Measurements from ENCODE around the gene P4HA2.

P4HA2 gene

GRCh38 chr5:132226516-132227234 lies 978 bp downstream of the P4HA2 start:
- H3K4me3 ChIP-seq (ENCODE audit: low read length, poor library complexity, severe bottlenecking) = no peak overlapping the region
- H3K9me3 ChIP-seq (ENCODE audit: insufficient read depth, low read depth, low read length) = no peaks in the 10 kb centered on the region
- no peaks in the 10 kb centered on the region for H3K27me3 ChIP-seq (ENCODE audit: insufficient read depth, low read length, poor library complexity, severe bottlenecking)
- H2AFZ ChIP-seq (ENCODE audit: low read length) = no peak overlapping the region
- no peaks in the 10 kb centered on the region for H3K79me2 ChIP-seq (ENCODE audit: insufficient read depth, low read length)
- H3K36me3 ChIP-seq (ENCODE audit: insufficient read depth, low read length) = no peaks in the 10 kb centered on the region
- no peaks in the 10 kb centered on the region for H3F3A ChIP-seq (ENCODE audit: low read depth)
- no peak overlapping the region for H3K4me2 ChIP-seq (ENCODE audit: low read depth, low read length, poor library complexity, severe bottlenecking)
- H3K9me2 ChIP-seq (replicated peaks; ENCODE audit: low read depth, low read length) = no peaks in the 10 kb centered on the region
- H4K20me1 ChIP-seq (ENCODE audit: insufficient read depth, low read length, poor library complexity, severe bottlenecking) = no peaks in the 10 kb centered on the region
- peaks cover 33% of the 10 kb centered on the region for H3K4me1 ChIP-seq (ENCODE audit: insufficient read depth, low read length, poor library complexity, severe bottlenecking)
- TF ChIP-seq CTCF (conservative IDR thresholded peaks at IDR 0.05; ENCODE audit: low read length) = no peak
- H3K9ac ChIP-seq (ENCODE audit: low read depth, low read length, poor library complexity, severe bottlenecking) = no peak overlapping the region

GRCh38 chr5:132225165-132226032 lies 2.3 kb downstream of the P4HA2 start:
- Histone ChIP-seq H3K36me3 (ENCODE audit: insufficient read depth, low read length) (no peaks in the 10 kb centered on the region), H3K9me3 (ENCODE audit: insufficient read depth, low read depth, low read length) (no peaks in the 10 kb centered on the region), H3K4me3 (ENCODE audit: low read length, poor library complexity, severe bottlenecking) (no peak overlapping the region), H3K4me2 (ENCODE audit: low read depth, low read length, poor library complexity, severe bottlenecking) (no peak overlapping the region), H3K4me1 (ENCODE audit: insufficient read depth, low read length, poor library complexity, severe bottlenecking) (peaks cover 21% of the 10 kb centered on the region), H3K9ac (ENCODE audit: low read depth, low read length, poor library complexity, severe bottlenecking) (no peak overlapping the region), H2AFZ (ENCODE audit: low read length) (no peak overlapping the region), H4K20me1 (ENCODE audit: insufficient read depth, low read length, poor library complexity, severe bottlenecking) (no peaks in the 10 kb centered on the region), H3F3A (ENCODE audit: low read depth) (no peaks in the 10 kb centered on the region), H3K27me3 (ENCODE audit: insufficient read depth, low read length, poor library complexity, severe bottlenecking) (no peaks in the 10 kb centered on the region), H3K9me2 (replicated peaks; ENCODE audit: low read depth, low read length) (no peaks in the 10 kb centered on the region), H3K79me2 (ENCODE audit: insufficient read depth, low read length) (no peaks in the 10 kb centered on the region)
- TF ChIP-seq CTCF (conservative IDR thresholded peaks at IDR 0.05; ENCODE audit: low read length) (no peak), EZH2phosphoT487 (IDR thresholded peaks at IDR 0.05; ENCODE audit: borderline replicate concordance) (no peak)

- H3K4me2 ChIP-seq (ENCODE audit: low read depth, low read length, poor library complexity, severe bottlenecking) = no peak overlapping the region
- peaks cover 15% of the 10 kb centered on the region for H3K4me1 ChIP-seq (ENCODE audit: insufficient read depth, low read length, poor library complexity, severe bottlenecking)
- H3K4me3 ChIP-seq (ENCODE audit: low read length, poor library complexity, severe bottlenecking) = no peak overlapping the region
Observed at GRCh38 chr5:132224716-132225115, 2.9 kb downstream of the P4HA2 start.

More at GRCh38 chr5:132224716-132225115, 2.9 kb downstream of the P4HA2 start:
- Histone ChIP-seq H3K27me3 (ENCODE audit: insufficient read depth, low read length, poor library complexity, severe bottlenecking) (no peaks in the 10 kb centered on the region), H2AFZ (ENCODE audit: low read length) (no peak overlapping the region), H3K9me2 (replicated peaks; ENCODE audit: low read depth, low read length) (no peaks in the 10 kb centered on the region), H3K9ac (ENCODE audit: low read depth, low read length, poor library complexity, severe bottlenecking) (no peak overlapping the region), H3K79me2 (ENCODE audit: insufficient read depth, low read length) (no peaks in the 10 kb centered on the region), H3K36me3 (ENCODE audit: insufficient read depth, low read length) (no peaks in the 10 kb centered on the region), H3F3A (ENCODE audit: low read depth) (no peaks in the 10 kb centered on the region), H3K9me3 (ENCODE audit: insufficient read depth, low read depth, low read length) (no peaks in the 10 kb centered on the region), H4K20me1 (ENCODE audit: insufficient read depth, low read length, poor library complexity, severe bottlenecking) (no peaks in the 10 kb centered on the region)
- no peak for TF ChIP-seq EZH2phosphoT487 (IDR thresholded peaks at IDR 0.05; ENCODE audit: borderline replicate concordance)
- TF ChIP-seq CTCF (conservative IDR thresholded peaks at IDR 0.05; ENCODE audit: low read length) = no peak
